IPS-18c (cell line): ENCODE measurements around the gene ATP13A3.

ENCODE experiments used
- H3K4me3 ChIP-seq: 2 replicates; pipeline ENCODE4 v1.7.0; 2013; ENCODE audit warnings: low read depth, mild to moderate bottlenecking, low read length, moderate library complexity; ENCODE audit not compliant: insufficient read depth
- H3K9me3 ChIP-seq: one replicate; pipeline ENCODE4 v1.6.1; 2013; ENCODE audit warnings: mild to moderate bottlenecking, low read length, moderate library complexity; ENCODE audit not compliant: control insufficient read depth, insufficient read depth

The ATP13A3 gene

GRCh38 chr3:194392576-194392975 lies 94.2 kb downstream of the ATP13A3 start:
- no peak overlapping the region for H3K4me3 ChIP-seq
- H3K9me3 ChIP-seq: no peaks in the 10 kb centered on the region

- H3K4me3 ChIP-seq: no peak overlapping the region
- H3K9me3 ChIP-seq: no peaks in the 10 kb centered on the region
Observed at GRCh38 chr3:194390835-194391234, 96.0 kb downstream of the ATP13A3 start.

GRCh38 chr3:194389269-194389668 lies 97.5 kb downstream of the ATP13A3 start:
- H3K4me3 ChIP-seq: no peak overlapping the region
- H3K9me3 ChIP-seq: no peaks in the 10 kb centered on the region

GRCh38 chr3:194387926-194388418 lies 98.8 kb downstream of the ATP13A3 start:
- Histone ChIP-seq H3K4me3 (no peak overlapping the region), H3K9me3 (no peaks in the 10 kb centered on the region)

- Histone ChIP-seq H3K9me3 (no peaks in the 10 kb centered on the region), H3K4me3 (no peak overlapping the region)
Observed at GRCh38 chr3:194387276-194387675, 99.5 kb downstream of the ATP13A3 start.

GRCh38 chr3:194386648-194387047 lies 100.2 kb downstream of the ATP13A3 start:
- Histone ChIP-seq H3K9me3 (no peaks in the 10 kb centered on the region), H3K4me3 (no peak overlapping the region)

GRCh38 chr3:194386066-194386465 lies 100.7 kb downstream of the ATP13A3 start:
- no peak overlapping the region for H3K4me3 ChIP-seq
- H3K9me3 ChIP-seq: no peaks in the 10 kb centered on the region

- H3K4me3 ChIP-seq: no peak overlapping the region
- no peaks in the 10 kb centered on the region for H3K9me3 ChIP-seq
Observed at GRCh38 chr3:194384569-194385001, 102.2 kb downstream of the ATP13A3 start.

GRCh38 chr3:194384156-194384555 lies 102.6 kb downstream of the ATP13A3 start:
- no peaks in the 10 kb centered on the region for H3K9me3 ChIP-seq
- no peak overlapping the region for H3K4me3 ChIP-seq

- no peak overlapping the region for H3K4me3 ChIP-seq
- no peaks in the 10 kb centered on the region for H3K9me3 ChIP-seq
Observed at GRCh38 chr3:194383276-194383940, 103.4 kb downstream of the ATP13A3 start.

GRCh38 chr3:194382892-194383223 lies 103.9 kb downstream of the ATP13A3 start:
- no peak overlapping the region for H3K4me3 ChIP-seq
- H3K9me3 ChIP-seq: no peaks in the 10 kb centered on the region

- Histone ChIP-seq H3K9me3 (no peaks in the 10 kb centered on the region), H3K4me3 (no peak overlapping the region)
Observed at GRCh38 chr3:194382196-194382891, 104.5 kb downstream of the ATP13A3 start.

GRCh38 chr3:194381460-194381875 lies 105.3 kb downstream of the ATP13A3 start:
- no peak overlapping the region for H3K4me3 ChIP-seq

GRCh38 chr3:194380326-194380725 lies 106.5 kb downstream of the ATP13A3 start:
- no peaks in the 10 kb centered on the region for H3K9me3 ChIP-seq
- no peak overlapping the region for H3K4me3 ChIP-seq

More at GRCh38 chr3:194381460-194381875, 105.3 kb downstream of the ATP13A3 start:
- no peaks in the 10 kb centered on the region for H3K9me3 ChIP-seq

GRCh38 chr3:194379651-194380050 lies 107.2 kb downstream of the ATP13A3 start:
- no peaks in the 10 kb centered on the region for H3K9me3 ChIP-seq
- no peak overlapping the region for H3K4me3 ChIP-seq

GRCh38 chr3:194379231-194379630 lies 107.6 kb downstream of the ATP13A3 start:
- Histone ChIP-seq H3K4me3 (no peak overlapping the region), H3K9me3 (no peaks in the 10 kb centered on the region)

- H3K4me3 ChIP-seq: no peak overlapping the region
- no peaks in the 10 kb centered on the region for H3K9me3 ChIP-seq
Observed at GRCh38 chr3:194377708-194378107, 109.1 kb downstream of the ATP13A3 start.

- H3K4me3 ChIP-seq: no peak overlapping the region
- no peaks in the 10 kb centered on the region for H3K9me3 ChIP-seq
Observed at GRCh38 chr3:194376241-194376560, 110.6 kb downstream of the ATP13A3 start.
